Caco-2 (cell line): ENCODE data around the gene SFXN2. TPM values are rescaled to one million over a fixed set of nuclear protein-coding genes. Genes with fewer than 3 reads are reported as not detected.

Experiments
- BruUV-seq: library from RNA; stranded (reverse); fragments of 400-500 nt; replicated peaks from 2 replicates; lab custom pipeline; 2021; lab: Mats Ljungman, UMichigan
- CTCF ChIA-PET: fragments of 300-600 bp; sonication (Branson Sonifier 250); formaldehyde crosslinking; loops from one replicate; lab custom pipeline; 2022; ENCODE audit warnings: antibody characterized with exemption; lab: Charles Lee
- POLR2A ChIA-PET: fragments of 300-600 bp; sonication (Branson Sonifier 250); formaldehyde crosslinking; loops from one replicate; lab custom pipeline; 2022; ENCODE audit warnings: antibody characterized with exemption; lab: Charles Lee
- DNase-seq, 2 experiments: peaks; one replicate each; pipeline versions ENCODE4 v3.0.0 to v3.0.0-alpha.2; 2020 to 2022
- H3K27me3 ChIP-seq: replicated peaks from 2 replicates; pipeline ENCODE4 v1.6.0; 2011; ENCODE audit warnings: low read length; ENCODE audit not compliant: control insufficient read depth, insufficient read depth
- H3K36me3 ChIP-seq: 2 replicates; pipeline ENCODE4 v1.5.1; 2011; ENCODE audit warnings: low read length; ENCODE audit not compliant: control insufficient read depth, insufficient read depth
- H3K4me1 ChIP-seq: fragments of 250-450 bp; sonication (Bioruptor Pico); 2 replicates; pipeline ENCODE4 v1.5.1; 2020; ENCODE audit warnings: mild to moderate bottlenecking
- H3K4me3 ChIP-seq: 2 replicates; pipeline ENCODE4 v1.5.1; 2011; ENCODE audit warnings: low read depth, mild to moderate bottlenecking, control low read depth, low read length
- H3K9me3 ChIP-seq: fragments of 250-450 bp; sonication (Bioruptor Pico); 2 replicates; pipeline ENCODE4 v1.5.1; 2020; ENCODE audit warnings: mild to moderate bottlenecking, moderate library complexity
- H3K27ac Mint-ChIP-seq: one replicate; pipeline ENCODE4 v1.8.0; 2022; ENCODE audit warnings: mixed read lengths; ENCODE audit not compliant: unreplicated experiment
- H3K27me3 Mint-ChIP-seq: one replicate; pipeline ENCODE4 v1.8.0; 2022; ENCODE audit warnings: mixed read lengths; ENCODE audit not compliant: insufficient read depth, unreplicated experiment
- H3K36me3 Mint-ChIP-seq: one replicate; pipeline ENCODE4 v1.8.0; 2022; ENCODE audit warnings: mild to moderate bottlenecking, mixed read lengths; ENCODE audit not compliant: insufficient read depth, unreplicated experiment
- H3K4me1 Mint-ChIP-seq: one replicate; pipeline ENCODE4 v1.8.0; 2022; ENCODE audit warnings: low read depth, mixed read lengths; ENCODE audit not compliant: unreplicated experiment
- H3K4me3 Mint-ChIP-seq: one replicate; pipeline ENCODE4 v1.8.0; 2022; ENCODE audit warnings: mild to moderate bottlenecking, moderate library complexity, mixed read lengths; ENCODE audit not compliant: unreplicated experiment
- H3K9me3 Mint-ChIP-seq: one replicate; pipeline ENCODE4 v1.8.0; 2022; ENCODE audit warnings: mixed read lengths; ENCODE audit not compliant: unreplicated experiment
- CTCF ChIP-seq, 2 experiments: fragments of 200-600 bp in 1 of 2; IDR thresholded peaks; 1 replicate in 1 of 2; 2 replicates in 1 of 2; pipeline versions ENCODE4 v1.5.1 to v1.8.0; 2011 to 2022; ENCODE audit warnings: antibody characterized with exemption in 1 of 2, control low read depth in 1 of 2, inconsistent platforms in 1 of 2, low read depth in 1 of 2, low read length in 1 of 2, mild to moderate bottlenecking in 1 of 2, moderate library complexity in 1 of 2; ENCODE audit not compliant: insufficient read depth in 1 of 2, severe bottlenecking in 1 of 2, unreplicated experiment in 1 of 2
- intact Hi-C: fragments of 100-400 bp; cut with micrococcal nuclease; formaldehyde crosslinking; loops from one replicate; pipeline ENCODE4 v1.10.0; 2022; ENCODE audit not compliant: unreplicated experiment
- total RNA-seq: library from RNA; stranded (reverse); gene quantifications from 2 replicates; pipeline ENCODE4 v1.2.3, GENCODE V29; 2022

Gene SFXN2
- total RNA-seq, 1 experiment from 2014 or later: 40.0 TPM

- Mint-ChIP-seq H3K9me3 (no peaks in the 10 kb centered on the region), H3K4me1 (no peaks in the 10 kb centered on the region), H3K27me3 (no peaks in the 10 kb centered on the region), H3K4me3 (no peak overlapping the region), H3K27ac (no peak overlapping the region), H3K36me3 (no peaks in the 10 kb centered on the region)
- CTCF ChIA-PET: no interaction called here
- no TSS peak for BruUV-seq
- DNase-seq: no peak
- Histone ChIP-seq H3K9me3 (no peaks in the 10 kb centered on the region), H3K4me1 (peaks cover 6% of the 10 kb centered on the region; the same call in 1 of the 2 replicates), H3K27me3 (no peaks in the 10 kb centered on the region), H3K36me3 (no peaks in the 10 kb centered on the region), H3K4me3 (no peak overlapping the region)
- intact Hi-C loops: no loop called here
- POLR2A ChIA-PET: no interaction called here
- TF ChIP-seq CTCF (IDR thresholded peaks at IDR 0.05; ENCODE audit: insufficient read depth in 1 of 2, low read depth in 1 of 2, low read length in 1 of 2, severe bottlenecking in 1 of 2, unreplicated experiment in 1 of 2): no peak
These were observed 40.5 kb upstream of the SFXN2 start for GRCh38 chr10:102673819-102674511.

GRCh38 chr10:102674566-102674965, 39.9 kb upstream of the SFXN2 start:
- no TSS peak for BruUV-seq
- no peak overlapping the region for H3K4me3 Mint-ChIP-seq
- H3K27ac Mint-ChIP-seq: no peak overlapping the region
- Histone ChIP-seq H3K4me3 (no peak overlapping the region), H3K27me3 (no peaks in the 10 kb centered on the region), H3K36me3 (no peaks in the 10 kb centered on the region), H3K4me1 (peaks cover 3% of the 10 kb centered on the region; the same call in 1 of the 2 replicates), H3K9me3 (no peaks in the 10 kb centered on the region)
- no peak for DNase-seq
- POLR2A ChIA-PET: no interaction called here
- intact Hi-C loops: no loop called here
- TF ChIP-seq CTCF (IDR thresholded peaks at IDR 0.05; ENCODE audit: insufficient read depth in 1 of 2, low read depth in 1 of 2, low read length in 1 of 2, severe bottlenecking in 1 of 2, unreplicated experiment in 1 of 2): no peak
- no peaks in the 10 kb centered on the region for H3K27me3 Mint-ChIP-seq
- H3K36me3 Mint-ChIP-seq: no peaks in the 10 kb centered on the region
- CTCF ChIA-PET: no interaction called here
- no peaks in the 10 kb centered on the region for H3K9me3 Mint-ChIP-seq
- H3K4me1 Mint-ChIP-seq: no peaks in the 10 kb centered on the region

- no peaks in the 10 kb centered on the region for H3K27me3 ChIP-seq
- no peak overlapping the region for H3K27ac Mint-ChIP-seq
- H3K36me3 Mint-ChIP-seq: no peaks in the 10 kb centered on the region
- no peak for DNase-seq
- H3K9me3 Mint-ChIP-seq: no peaks in the 10 kb centered on the region
- H3K9me3 ChIP-seq: no peaks in the 10 kb centered on the region
- no peak for TF ChIP-seq CTCF (IDR thresholded peaks at IDR 0.05; ENCODE audit: insufficient read depth in 1 of 2, low read depth in 1 of 2, low read length in 1 of 2, severe bottlenecking in 1 of 2, unreplicated experiment in 1 of 2)
- no TSS peak for BruUV-seq
- H3K4me3 Mint-ChIP-seq: no peak overlapping the region
- no peaks in the 10 kb centered on the region for H3K27me3 Mint-ChIP-seq
- intact Hi-C loops: no loop called here
- no peaks in the 10 kb centered on the region for H3K4me1 Mint-ChIP-seq
- ChIA-PET POLR2A (no interaction called here), CTCF (interaction anchor here (0.7 kb wide), 1 partner anchor 11 kb away, joined by 4 read pairs; no protein-coding TSS in a partner anchor)
- no peaks in the 10 kb centered on the region; the same call in 1 of the 2 replicates for H3K4me1 ChIP-seq
- no peak overlapping the region for H3K4me3 ChIP-seq
- no peaks in the 10 kb centered on the region for H3K36me3 ChIP-seq
These were observed 39.3 kb upstream of the SFXN2 start for GRCh38 chr10:102675011-102675665.
